ENCODE measurements around the gene DCAF8L2.

DCAF8L2 gene

GRCh38 chrX:27597508-27597907 is 7.4 kb downstream of the DCAF8L2 start:
- TF ChIP-seq EGR1 (IDR thresholded peaks at IDR 0.05) (no peak), FOXM1 (IDR thresholded peaks at IDR 0.05; ENCODE audit: borderline replicate concordance, low read depth) (no peak), TEAD4 (IDR thresholded peaks at IDR 0.05) (no peak), TCF12 (IDR thresholded peaks at IDR 0.05; ENCODE audit: low read depth) (no peak), CEBPB (IDR thresholded peaks at IDR 0.05) (no peak), USF1 (IDR thresholded peaks at IDR 0.05) (no peak), ZBTB7A (IDR thresholded peaks at IDR 0.05; ENCODE audit: low read depth) (no peak), NFIC (IDR thresholded peaks at IDR 0.05) (no peak), MAX (IDR thresholded peaks at IDR 0.05) (no peak), YY1 (IDR thresholded peaks at IDR 0.05; ENCODE audit: low read depth) (no peak), REST (IDR thresholded peaks at IDR 0.05; ENCODE audit: low read depth) (no peak), EP300 (IDR thresholded peaks at IDR 0.05; ENCODE audit: borderline replicate concordance) (no peak), RAD21 (IDR thresholded peaks at IDR 0.05; ENCODE audit: low read depth) (no peak), CREB1 (IDR thresholded peaks at IDR 0.05; ENCODE audit: low read depth) (no peak), TAF1 (IDR thresholded peaks at IDR 0.05; ENCODE audit: low read depth) (no peak)

GRCh38 chrX:27598312-27598711 is 8.2 kb downstream of the DCAF8L2 start:
- TF ChIP-seq TCF12 (IDR thresholded peaks at IDR 0.05; ENCODE audit: low read depth) (no peak), USF1 (IDR thresholded peaks at IDR 0.05) (no peak), EP300 (IDR thresholded peaks at IDR 0.05; ENCODE audit: borderline replicate concordance) (no peak), NFIC (IDR thresholded peaks at IDR 0.05) (no peak), MAX (IDR thresholded peaks at IDR 0.05) (no peak), TEAD4 (IDR thresholded peaks at IDR 0.05) (no peak), YY1 (IDR thresholded peaks at IDR 0.05; ENCODE audit: low read depth) (no peak), RAD21 (IDR thresholded peaks at IDR 0.05; ENCODE audit: low read depth) (no peak), CEBPB (IDR thresholded peaks at IDR 0.05) (no peak), TAF1 (IDR thresholded peaks at IDR 0.05; ENCODE audit: low read depth) (no peak), FOXM1 (IDR thresholded peaks at IDR 0.05; ENCODE audit: borderline replicate concordance, low read depth) (no peak), EGR1 (IDR thresholded peaks at IDR 0.05) (no peak), CREB1 (IDR thresholded peaks at IDR 0.05; ENCODE audit: low read depth) (no peak), REST (IDR thresholded peaks at IDR 0.05; ENCODE audit: low read depth) (no peak), ZBTB7A (IDR thresholded peaks at IDR 0.05; ENCODE audit: low read depth) (no peak)

- TF ChIP-seq USF1 (IDR thresholded peaks at IDR 0.05) (no peak), TAF1 (IDR thresholded peaks at IDR 0.05; ENCODE audit: low read depth) (no peak), EP300 (IDR thresholded peaks at IDR 0.05; ENCODE audit: borderline replicate concordance) (no peak), ZBTB7A (IDR thresholded peaks at IDR 0.05; ENCODE audit: low read depth) (no peak), CREB1 (IDR thresholded peaks at IDR 0.05; ENCODE audit: low read depth) (no peak), YY1 (IDR thresholded peaks at IDR 0.05; ENCODE audit: low read depth) (no peak), CEBPB (IDR thresholded peaks at IDR 0.05) (no peak), TEAD4 (IDR thresholded peaks at IDR 0.05) (no peak), FOXM1 (IDR thresholded peaks at IDR 0.05; ENCODE audit: borderline replicate concordance, low read depth) (no peak), EGR1 (IDR thresholded peaks at IDR 0.05) (no peak), NFIC (IDR thresholded peaks at IDR 0.05) (no peak), MAX (IDR thresholded peaks at IDR 0.05) (no peak), REST (IDR thresholded peaks at IDR 0.05; ENCODE audit: low read depth) (no peak), TCF12 (IDR thresholded peaks at IDR 0.05; ENCODE audit: low read depth) (no peak), RAD21 (IDR thresholded peaks at IDR 0.05; ENCODE audit: low read depth) (no peak)
Observed at GRCh38 chrX:27599928-27600327, 9.8 kb downstream of the DCAF8L2 start.

Data from Ishikawa (cell line).